ENCODE data around the gene EML6.

GRCh38 chr2:54997826-54998225 lies 274.4 kb downstream of the EML6 start:
- TF ChIP-seq CTCF (IDR thresholded peaks at IDR 0.05) (no peak), POLR2A (IDR thresholded peaks at IDR 0.05) (no peak)
